ENCODE results near the gene PXDN.
A peak's percentile ranks its signal among the peaks of the same experiment; 100 is the strongest.
"Not testable (repeated sequence)": the region's sequence is repeated elsewhere in the genome, so short reads cannot be mapped to it uniquely, and the experiment has no call there.

PXDN gene

DNA sequence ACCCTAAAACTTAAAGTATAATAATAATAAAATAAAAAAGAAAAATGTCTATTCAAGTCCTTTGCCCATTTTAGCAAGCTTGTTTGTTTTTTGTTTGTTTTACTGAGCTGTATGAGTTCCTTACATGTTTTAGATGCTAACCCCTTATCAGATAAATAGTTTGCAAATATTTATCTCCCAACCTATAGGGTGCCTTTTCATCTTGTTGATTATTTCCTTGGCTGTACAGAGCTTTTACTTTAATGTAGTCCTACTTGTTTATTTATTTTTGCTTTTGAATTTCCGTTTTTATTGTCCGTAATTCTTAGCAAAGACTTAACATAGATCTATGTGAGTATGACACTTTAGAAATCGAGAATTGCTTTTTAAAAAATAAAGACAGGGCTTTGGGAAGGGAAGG lies 17.8 kb downstream of the PXDN start:
- no peak for DNase-seq (ENCODE audit: low read depth in 2 of 2)

- DNase-seq (ENCODE audit: low read depth in 2 of 2): not testable (repeated sequence)
Measured at GRCh38 chr2:1724351-1724750, 20.0 kb downstream of the PXDN start.

- DNase-seq (ENCODE audit: low read depth in 2 of 2): no peak
Measured at GRCh38 chr2:1723397-1724042, 20.8 kb downstream of the PXDN start.

DNA sequence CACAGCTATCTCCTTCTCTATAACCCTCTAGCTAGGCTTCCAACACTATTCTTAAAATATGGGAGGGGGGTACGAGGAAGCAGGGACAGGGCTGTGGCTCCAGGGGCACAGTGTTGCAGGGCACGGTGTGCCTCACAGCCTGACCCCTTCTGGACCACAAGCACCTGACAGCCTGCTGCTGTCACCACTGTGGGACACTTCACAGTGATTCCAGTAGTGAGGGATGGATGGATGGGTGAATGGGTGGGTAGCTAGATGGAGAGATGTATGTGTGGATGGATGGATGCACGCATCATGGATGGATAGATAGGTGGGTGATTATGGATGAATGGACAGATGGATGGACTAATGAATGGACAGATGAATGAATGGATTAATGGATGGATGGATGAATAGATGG lies 21.6 kb downstream of the PXDN start:
- DNase-seq (ENCODE audit: low read depth in 2 of 2): no peak

DNA sequence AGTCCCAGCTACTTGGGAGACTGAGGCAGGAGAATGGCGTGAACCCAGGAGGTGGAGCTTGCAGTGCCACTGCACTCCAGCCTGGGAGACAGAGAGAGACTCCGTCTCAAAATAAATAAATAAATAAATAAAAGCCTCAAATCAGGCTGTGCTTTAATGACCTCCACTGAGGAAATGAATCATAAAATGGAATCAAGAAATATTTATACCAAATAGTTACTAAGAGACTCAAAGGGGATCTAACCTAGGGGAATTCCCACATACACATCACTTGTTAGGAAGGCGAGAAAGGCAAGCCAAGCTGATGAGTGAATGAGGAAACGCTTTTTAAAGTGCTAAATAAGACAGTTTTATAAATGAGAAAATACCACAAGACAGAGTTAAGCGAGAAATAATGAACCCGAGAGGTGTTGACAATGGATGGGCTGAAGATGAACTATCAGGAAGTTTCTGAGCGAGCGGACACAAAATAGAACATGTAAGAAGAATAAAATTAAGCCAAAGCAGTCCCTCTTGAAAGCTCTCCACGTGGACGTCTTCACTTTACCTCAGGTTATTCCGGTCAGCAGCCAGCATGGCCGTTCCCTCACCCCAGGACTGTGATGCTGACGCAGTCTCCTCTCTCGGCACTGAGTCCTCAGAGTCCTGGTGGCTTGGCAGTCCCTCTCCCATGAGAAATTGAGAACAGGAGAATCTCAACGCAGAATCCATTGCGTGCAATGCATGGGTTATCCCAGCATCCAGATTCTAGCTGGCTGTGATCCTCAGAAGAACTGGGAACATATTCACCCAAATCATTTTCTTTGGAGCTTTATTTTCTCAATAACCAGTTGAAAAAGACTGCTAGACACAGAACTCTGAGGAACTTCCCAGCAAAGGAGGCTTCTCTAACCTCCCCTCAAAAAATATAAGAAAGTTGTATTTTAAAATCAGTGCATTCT lies 22.3 kb downstream of the PXDN start:
- DNase-seq (ENCODE audit: low read depth in 2 of 2): peak; percentile 87 to 90

- DNase-seq (ENCODE audit: low read depth in 2 of 2): no peak
Measured at GRCh38 chr2:1718339-1719220, 25.7 kb downstream of the PXDN start.

- no peak for DNase-seq (ENCODE audit: low read depth in 2 of 2)
Measured at GRCh38 chr2:1717113-1717512, 27.2 kb downstream of the PXDN start.

DNA sequence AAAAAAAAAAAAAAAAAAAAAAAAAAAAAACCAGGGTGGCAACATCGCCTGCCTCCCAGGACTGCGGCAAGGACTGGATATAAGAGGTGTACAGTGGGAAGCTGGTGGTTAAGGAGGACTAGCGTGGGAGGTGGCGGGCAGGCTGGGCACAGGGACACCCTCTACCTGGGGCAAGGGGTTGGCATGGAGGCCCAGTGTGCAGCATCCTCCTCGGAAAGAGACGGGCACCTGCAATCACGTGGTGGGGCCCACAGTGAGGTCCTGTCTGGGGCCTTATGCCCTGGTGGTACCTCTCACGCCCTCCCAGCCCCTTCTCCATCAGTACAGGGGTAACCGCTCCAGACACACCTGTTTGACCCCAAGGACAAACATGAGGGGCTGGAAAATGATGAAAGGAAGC lies 27.9 kb downstream of the PXDN start:
- no peak for DNase-seq (ENCODE audit: low read depth in 2 of 2)

- DNase-seq (ENCODE audit: low read depth in 2 of 2): not testable (repeated sequence)
Measured at GRCh38 chr2:1716014-1716305, 28.4 kb downstream of the PXDN start.

DNA sequence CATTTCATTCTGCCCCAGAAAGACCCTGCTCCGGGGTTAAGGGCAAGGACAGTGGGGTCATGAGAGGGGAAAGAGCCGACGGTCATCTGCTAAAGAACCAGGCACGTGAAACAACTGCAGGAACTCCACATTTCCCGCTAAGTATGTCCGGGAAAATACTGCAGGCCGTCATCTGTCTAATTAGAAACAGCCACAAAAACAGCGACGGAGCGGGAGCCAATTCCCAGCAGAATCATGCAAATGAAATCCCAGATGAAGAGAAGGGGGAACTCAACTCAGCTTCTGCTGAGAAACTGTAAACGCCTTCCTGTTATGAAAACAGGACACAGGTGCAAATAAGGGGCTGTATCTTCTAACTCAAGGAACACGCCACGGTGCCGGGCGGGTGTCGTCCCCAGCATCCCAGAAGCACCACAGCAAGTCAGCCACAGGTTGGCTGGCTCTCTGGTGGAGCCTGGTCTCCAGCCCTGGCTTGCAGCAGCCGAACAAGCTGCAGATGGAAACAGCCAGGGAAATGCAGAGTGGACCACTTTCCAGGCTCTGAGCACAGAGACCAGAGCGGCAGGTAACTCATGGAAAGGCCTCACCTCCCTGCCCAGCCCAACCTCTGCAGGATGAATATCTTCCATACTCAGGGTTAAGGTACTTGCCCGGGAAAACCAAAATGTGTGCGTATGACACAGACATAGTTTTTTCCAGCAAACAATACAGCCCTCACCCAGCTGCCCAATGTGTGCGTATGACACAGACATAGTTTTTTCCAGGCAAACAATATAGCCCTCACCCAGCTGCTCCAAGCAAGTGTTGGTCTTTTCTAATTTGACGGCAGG lies 28.9 kb downstream of the PXDN start:
- peak; percentile 50 to 53 for DNase-seq (ENCODE audit: low read depth in 2 of 2)

- DNase-seq (ENCODE audit: low read depth in 2 of 2): no peak
Measured at GRCh38 chr2:1714291-1715064, 29.8 kb downstream of the PXDN start.

DNA sequence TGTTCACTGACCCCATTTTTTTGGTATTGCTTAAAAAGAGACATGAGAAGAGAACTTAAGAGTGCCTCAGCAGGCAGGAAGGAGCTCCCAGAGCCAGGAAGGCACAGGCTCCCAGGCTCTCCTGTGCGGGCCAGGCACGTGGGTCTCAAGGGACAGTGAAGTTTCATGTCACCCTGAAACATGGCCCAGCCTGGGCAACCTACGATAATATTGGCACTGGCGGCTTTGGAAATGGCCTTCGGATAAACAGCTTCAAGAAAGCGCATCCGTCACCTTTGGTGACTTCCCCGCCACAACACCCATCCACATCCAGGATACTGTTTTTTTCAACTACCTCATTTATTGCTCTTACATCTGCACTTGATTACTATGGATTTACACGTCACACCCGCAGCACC lies 30.5 kb downstream of the PXDN start:
- no peak for DNase-seq (ENCODE audit: low read depth in 2 of 2)

GRCh38 chr2:1713142-1713838 lies 31.0 kb downstream of the PXDN start:
- DNase-seq (ENCODE audit: low read depth in 2 of 2): no peak

DNA sequence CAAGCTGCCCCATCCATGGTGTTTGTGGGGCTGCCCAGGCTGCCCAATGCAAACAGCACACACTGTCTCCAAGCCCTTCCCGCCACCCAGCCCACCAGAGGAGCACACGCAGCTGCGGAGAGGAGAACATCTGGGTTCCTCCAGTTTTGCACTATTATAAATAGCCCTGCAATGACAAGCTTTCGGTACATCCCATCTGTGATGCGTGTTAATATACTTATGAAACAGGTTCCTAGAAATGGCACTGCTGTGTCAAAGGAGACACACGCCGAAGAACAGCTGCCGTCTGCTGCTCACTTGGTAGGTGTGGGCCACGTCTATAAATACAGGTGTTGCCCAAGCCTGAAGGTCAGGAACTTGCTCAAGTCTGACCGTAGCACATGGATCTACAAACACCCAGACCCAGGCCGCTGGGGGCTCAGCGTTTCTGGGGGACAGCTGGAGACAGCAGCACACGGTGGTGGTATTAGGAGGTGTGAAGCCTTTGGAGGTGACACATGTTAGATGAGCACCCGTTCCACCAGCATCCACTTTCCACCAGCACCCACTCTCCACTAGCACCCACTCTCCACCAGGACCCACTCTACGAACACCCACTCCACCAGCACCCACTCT lies 34.3 kb downstream of the PXDN start:
- no peak for DNase-seq (ENCODE audit: low read depth in 2 of 2)

- DNase-seq (ENCODE audit: low read depth in 2 of 2): no peak
Measured at GRCh38 chr2:1709335-1709605, 35.0 kb downstream of the PXDN start.

GRCh38 chr2:1708476-1709334 lies 35.6 kb downstream of the PXDN start:
- no peak for DNase-seq (ENCODE audit: low read depth in 2 of 2)

DNA sequence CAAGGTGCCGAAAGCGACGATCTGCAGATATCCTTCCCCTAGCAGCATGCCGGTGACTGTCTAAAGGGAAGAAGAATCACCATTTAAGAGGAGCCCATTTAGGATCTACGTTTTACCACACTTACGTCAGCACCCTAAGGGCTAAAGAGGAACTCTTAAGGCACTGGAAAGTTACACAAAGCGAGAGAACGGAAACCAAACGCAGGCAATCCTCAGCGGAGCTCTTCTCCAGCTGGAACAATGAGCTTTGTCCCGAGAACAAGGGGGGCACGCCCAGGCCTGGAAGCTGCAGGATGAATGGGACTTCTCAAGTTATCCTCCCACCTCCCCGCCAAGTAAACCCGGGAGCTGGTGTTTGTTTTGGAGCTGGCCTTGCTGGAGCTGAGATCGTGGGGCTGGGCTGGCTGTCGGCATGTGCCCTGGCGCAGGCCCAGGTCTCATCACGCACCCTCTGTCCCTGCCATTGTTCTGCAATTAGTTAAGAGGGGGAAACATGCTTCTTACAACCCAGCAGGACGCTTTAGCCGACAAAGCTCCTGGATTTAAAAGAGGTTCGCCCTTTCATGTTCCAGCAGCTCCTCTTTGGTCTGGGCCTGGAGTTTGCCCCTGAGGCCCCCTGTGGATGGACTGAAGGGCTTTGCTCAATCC lies 36.4 kb downstream of the PXDN start:
- DNase-seq (ENCODE audit: low read depth in 2 of 2): peak; percentile 65 to 67

DNA sequence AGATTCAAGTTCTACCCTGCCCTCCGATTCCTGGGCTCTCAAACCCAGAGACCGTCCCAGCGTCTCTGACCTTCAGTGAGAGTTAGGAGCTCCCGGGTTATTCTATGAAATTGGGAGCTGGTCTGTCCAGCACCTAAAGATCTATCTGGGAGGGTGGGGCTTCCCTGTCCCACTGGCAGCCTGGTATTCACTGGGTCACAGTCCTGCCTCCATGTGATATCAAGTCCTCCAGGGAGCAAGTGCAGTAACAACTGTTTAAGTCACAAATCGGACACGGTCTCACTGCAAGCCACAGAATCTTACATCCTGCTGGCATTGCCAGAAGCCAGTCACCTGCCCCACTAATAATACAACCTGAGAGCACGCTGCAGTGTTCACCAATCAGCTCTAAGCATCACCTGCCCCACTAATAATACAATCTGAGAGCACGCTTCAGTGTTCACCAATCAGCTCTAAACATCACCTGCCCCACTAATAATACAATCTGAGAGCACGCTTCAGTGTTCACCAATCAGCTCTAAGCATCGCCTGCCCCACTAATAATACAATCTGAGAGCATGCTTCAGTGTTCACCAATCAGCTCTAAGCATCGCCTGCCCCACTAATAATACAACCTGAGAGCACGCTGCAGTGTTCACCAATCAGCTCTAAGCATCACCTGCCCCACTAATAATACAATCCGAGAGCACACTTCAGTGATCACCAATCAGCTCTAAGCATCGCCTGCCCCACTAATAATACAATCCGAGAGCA lies 38.0 kb downstream of the PXDN start:
- not testable (repeated sequence) for DNase-seq (ENCODE audit: low read depth in 2 of 2)

Data from fibroblast of skin of left biceps (primary cell).